Right lobe of liver (tissue), 6 donors: ENCODE results near the gene AOC2. TPM values are rescaled to one million over a fixed set of nuclear protein-coding genes. Genes with fewer than 3 reads are reported as not detected.
"Not testable (repeated sequence)": the region's sequence is repeated elsewhere in the genome, so short reads cannot be mapped to it uniquely, and the experiment has no call there.

Experiments used
- ATAC-seq, 4 donors: fragments of 200-7000 bp; cut with Tn5 transposase; one replicate each; pipeline ENCODE4 v1.9.1; 2020; ENCODE audit warnings: mild to moderate bottlenecking in 4 of 4, moderate library complexity in 4 of 4
- DNase-seq, 3 donors: peaks; one replicate each; pipeline ENCODE4 v3.0.0-alpha.2; 2020
- H3K27ac ChIP-seq, 3 donors: fragments of 200-600 bp; one replicate each; pipeline ENCODE4 v1.8.0; 2022
- H3K27me3 ChIP-seq, 2 donors: fragments of 200-600 bp; one replicate each; pipeline ENCODE4 v1.8.0; 2022
- H3K36me3 ChIP-seq, 4 donors: fragments of 200-600 bp; sonication (generic) in 1 of 4; one replicate each; pipeline versions ENCODE4 v1.5.1 to v1.8.0; 2017 to 2022; ENCODE audit warnings: control low read depth in 1 of 4
- H3K4me1 ChIP-seq, 4 donors: fragments of 200-600 bp; sonication (generic) in 1 of 4; one replicate each; pipeline versions ENCODE4 v1.5.1 to v1.8.0; 2017 to 2022; ENCODE audit warnings: control low read depth in 1 of 4
- H3K4me3 ChIP-seq, 3 donors: fragments of 200-600 bp; one replicate each; pipeline ENCODE4 v1.8.0; 2022
- H3K9me3 ChIP-seq, 4 donors: fragments of 200-600 bp; sonication (generic) in 1 of 4; one replicate each; pipeline versions ENCODE4 v1.5.1 to v1.8.0; 2017 to 2022; ENCODE audit warnings: control low read depth in 1 of 4
- POLR2A ChIP-seq: fragments of 450-650 bp; IDR thresholded peaks from one replicate; pipeline ENCODE4 v1.6.1; 2017; ENCODE audit warnings: antibody characterized with exemption, mild to moderate bottlenecking
- WGBS: methylation state at CpG from one replicate; pipeline ENCODE4 v1.1.6; 2018; ENCODE audit warnings: low coverage, low lambda C conversion rate; ENCODE audit not compliant: insufficient coverage; ENCODE audit errors: missing lambda C conversion rate; 5-methylcytosine and 5-hydroxymethylcytosine counted together
- intact Hi-C, 2 donors: fragments of 100-400 bp; cut with DNase I; formaldehyde crosslinking; loops; one replicate each; pipeline versions ENCODE4 v1.11.2 to v1.14.1; 2022
- total RNA-seq, 6 experiments: library from RNA; depleted of rRNA in 2 of 6; stranded (reverse); fragments of >200 nt in 2 of 6; fragmentation: NEBNext Ultra II Directional in 3 of 6; extraction: Animal tissue kit (Norgen Biotek cat#: 25700) in 3 of 6; gene quantifications; one replicate each; pipeline versions ENCODE4 v1.1.0 to v1.2.4, GENCODE V29; 2016 to 2023
- TF ChIP-seq, protein P1 (sequence below), 4 donors: fragments of 200-600 bp in 3 of 4; fragments of 450-650 bp in 1 of 4; IDR thresholded peaks; one replicate each; pipeline versions ENCODE4 v1.5.1 to v1.8.0; 2016 to 2022; ENCODE audit warnings: antibody characterized with exemption in 4 of 4, mild to moderate bottlenecking in 2 of 4
- donor health status: DM: no; HTN: yes; CAD: no.
- donor health status: DM: no; HTN: no; CAD: no.
- donor health status: DM: no; HTN: no; CAD: no.
- donor health status: DM: no; HTN: yes; CAD: no.
- donor health status: DM: no; HTN: yes; CAD: no.

The AOC2 gene
- total RNA-seq, 6 experiments from 2014 or later = 0.62 to 2.0 (median 1.4) TPM

GRCh38 chr17:42880776-42881310 is 36.5 kb downstream of the AOC2 start:
- intact Hi-C loops = no loop called here

GRCh38 chr17:42881706-42882105 is 37.3 kb downstream of the AOC2 start:
- peaks cover 0 to 46% (median 13%) of the 10 kb centered on the region in 4 donors for H3K4me1 ChIP-seq
- H3K9me3 ChIP-seq, H3K27ac ChIP-seq, H3K36me3 ChIP-seq, ATAC-seq, H3K4me3 ChIP-seq, H3K27me3 ChIP-seq, intact Hi-C loops, DNase-seq: not testable (repeated sequence)
- 49% methylated on average over 5 of the region's 6 CpGs for WGBS

More at GRCh38 chr17:42880776-42881310, 36.5 kb downstream of the AOC2 start:
- DNase-seq = no peak
- ATAC-seq = no peak
- no peaks in the 10 kb centered on the region for H3K9me3 ChIP-seq
- no peak overlapping the region for H3K27ac ChIP-seq
- H3K4me3 ChIP-seq = no peak overlapping the region
- peaks cover 0 to under 1% (median 0%) of the 10 kb centered on the region in 4 donors for H3K36me3 ChIP-seq
- TF ChIP-seq POLR2A = no peak
- TF ChIP-seq, protein P1, sequence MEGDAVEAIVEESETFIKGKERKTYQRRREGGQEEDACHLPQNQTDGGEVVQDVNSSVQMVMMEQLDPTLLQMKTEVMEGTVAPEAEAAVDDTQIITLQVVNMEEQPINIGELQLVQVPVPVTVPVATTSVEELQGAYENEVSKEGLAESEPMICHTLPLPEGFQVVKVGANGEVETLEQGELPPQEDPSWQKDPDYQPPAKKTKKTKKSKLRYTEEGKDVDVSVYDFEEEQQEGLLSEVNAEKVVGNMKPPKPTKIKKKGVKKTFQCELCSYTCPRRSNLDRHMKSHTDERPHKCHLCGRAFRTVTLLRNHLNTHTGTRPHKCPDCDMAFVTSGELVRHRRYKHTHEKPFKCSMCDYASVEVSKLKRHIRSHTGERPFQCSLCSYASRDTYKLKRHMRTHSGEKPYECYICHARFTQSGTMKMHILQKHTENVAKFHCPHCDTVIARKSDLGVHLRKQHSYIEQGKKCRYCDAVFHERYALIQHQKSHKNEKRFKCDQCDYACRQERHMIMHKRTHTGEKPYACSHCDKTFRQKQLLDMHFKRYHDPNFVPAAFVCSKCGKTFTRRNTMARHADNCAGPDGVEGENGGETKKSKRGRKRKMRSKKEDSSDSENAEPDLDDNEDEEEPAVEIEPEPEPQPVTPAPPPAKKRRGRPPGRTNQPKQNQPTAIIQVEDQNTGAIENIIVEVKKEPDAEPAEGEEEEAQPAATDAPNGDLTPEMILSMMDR (IDR thresholded peaks at IDR 0.05) = no peak
- no peaks in the 10 kb centered on the region for H3K27me3 ChIP-seq
- WGBS = 70% methylated on average over 5 of the region's 5 CpGs
- H3K4me1 ChIP-seq = peaks cover 0 to 37% (median 8%) of the 10 kb centered on the region in 4 donors

- Histone ChIP-seq H3K4me1 (peaks cover 0 to 46% (median 15%) of the 10 kb centered on the region in 4 donors), H3K9me3 (no peaks in the 10 kb centered on the region), H3K36me3 (no peaks in the 10 kb centered on the region), H3K4me3 (no peak overlapping the region), H3K27me3 (no peaks in the 10 kb centered on the region), H3K27ac (no peak overlapping the region)
- intact Hi-C loops = no loop called here
- no peak for TF ChIP-seq POLR2A
- TF ChIP-seq, protein P1 (IDR thresholded peaks at IDR 0.05) = no peak
- ATAC-seq (no peak), DNase-seq (no peak)
- 76% methylated on average over 5 of the region's 8 CpGs for WGBS
Observed at GRCh38 chr17:42882166-42882565, 37.8 kb downstream of the AOC2 start.

DNA sequence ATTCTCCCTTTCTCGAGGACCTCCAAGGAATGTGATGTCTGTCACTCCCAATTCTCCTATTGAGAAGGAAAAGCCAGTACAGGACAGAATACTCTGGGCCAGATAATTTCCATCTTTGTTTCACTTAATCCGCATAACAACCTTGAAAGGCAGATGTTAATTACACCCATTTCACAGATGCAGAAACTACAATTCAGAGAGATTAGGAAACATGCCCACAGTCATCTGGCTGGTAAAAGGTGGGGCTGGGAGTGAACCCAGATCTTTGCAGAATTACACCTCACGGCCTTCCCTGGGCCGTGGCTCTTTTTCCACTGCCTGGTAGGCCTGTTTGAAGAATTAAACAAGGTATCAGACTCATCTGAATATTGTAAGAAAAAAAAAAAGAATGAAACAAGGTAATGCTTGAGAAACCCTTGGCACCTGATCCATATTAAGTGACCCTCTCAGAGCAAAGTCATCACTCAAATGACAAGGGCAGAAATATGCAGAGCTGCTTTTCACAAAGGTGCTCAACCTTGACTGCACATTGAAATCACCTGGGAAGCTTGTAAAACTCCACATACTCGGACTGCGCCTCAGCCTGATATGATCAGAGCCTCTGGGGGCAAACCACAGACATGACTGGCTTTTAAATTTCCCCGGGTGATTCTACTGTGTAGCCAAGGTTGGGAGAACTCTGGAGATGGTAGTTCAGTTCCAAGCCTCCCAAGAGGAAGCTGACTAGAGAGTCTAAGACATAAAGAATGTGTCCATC is 39.6 kb downstream of the AOC2 start:
- no peak overlapping the region for H3K27ac ChIP-seq
- no peaks in the 10 kb centered on the region for H3K27me3 ChIP-seq
- H3K9me3 ChIP-seq = no peaks in the 10 kb centered on the region
- intact Hi-C loops = no loop called here
- peaks cover 0 to 48% (median 18%) of the 10 kb centered on the region in 4 donors for H3K4me1 ChIP-seq
- H3K36me3 ChIP-seq = no peaks in the 10 kb centered on the region
- no peak for TF ChIP-seq POLR2A
- TF ChIP-seq, protein P1 (IDR thresholded peaks at IDR 0.05) = no peak
- no peak overlapping the region for H3K4me3 ChIP-seq
- DNase-seq (no peak), ATAC-seq (no peak)
- 67% methylated on average over 5 of the region's 7 CpGs for WGBS

- DNase-seq, H3K9me3 ChIP-seq, ATAC-seq, H3K36me3 ChIP-seq, intact Hi-C loops, H3K27me3 ChIP-seq: not testable (repeated sequence)
- H3K27ac ChIP-seq = peak overlapping the region in 2 of 3 donors; percentile 57 to 69
- WGBS = 93% methylated on average over 3 of the region's 3 CpGs
- H3K4me1 ChIP-seq = peaks cover 0 to 53% (median 19%) of the 10 kb centered on the region in 4 donors
- peak overlapping the region in 1 of 3 donors; percentile 9 for H3K4me3 ChIP-seq
Observed at GRCh38 chr17:42885806-42886205, 41.4 kb downstream of the AOC2 start.
